ENCODE data around the gene COL6A5. TPM values are rescaled to one million over a fixed set of nuclear protein-coding genes. Genes with fewer than 3 reads are reported as not detected.

COL6A5 gene
- polyA plus RNA-seq, 1 experiment, result not detected

DNA sequence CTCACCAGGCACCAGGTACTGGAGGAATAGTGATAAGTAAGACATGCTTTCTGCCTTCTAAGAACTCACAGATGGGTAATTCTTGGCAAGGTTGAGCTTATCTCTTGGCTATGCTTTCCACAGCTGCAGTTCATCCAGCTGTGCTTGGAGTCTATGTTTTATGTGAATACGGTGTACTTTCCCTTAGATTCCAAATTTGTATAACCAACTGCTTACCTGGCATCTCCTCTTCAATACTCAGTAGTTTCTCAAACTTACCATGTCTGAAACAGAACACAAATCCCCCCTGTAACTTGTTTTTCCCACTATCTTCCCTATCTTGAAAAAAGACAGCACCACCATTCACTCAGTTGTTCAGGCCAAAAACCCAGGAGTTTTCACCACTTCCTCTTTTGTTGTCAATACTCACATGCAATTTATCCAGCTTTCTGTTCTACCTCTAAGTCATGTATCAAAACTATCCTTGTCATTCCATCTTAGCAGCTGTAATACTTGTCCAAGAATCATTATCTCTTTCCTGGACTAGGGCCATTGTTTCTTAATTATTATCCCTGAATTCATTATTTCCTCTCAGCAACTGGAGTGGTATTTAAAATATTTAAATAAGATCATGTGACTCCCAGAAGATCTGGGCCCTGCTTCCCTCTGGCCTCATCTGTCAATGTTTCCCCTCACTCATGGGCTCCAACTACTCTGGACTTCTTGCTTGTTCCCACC lies 32.6 kb downstream of the COL6A5 start:
- no peak overlapping the region for H3K4me3 ChIP-seq (ENCODE audit: low read depth, low read length)
- no peaks in the 10 kb centered on the region for H3K36me3 ChIP-seq (ENCODE audit: control insufficient read depth, insufficient read depth, low read length)
- CTCF ChIA-PET, result no interaction called here
- DNase-seq (ENCODE audit: low read depth), result no peak
- no peaks in the 10 kb centered on the region for H3K27me3 ChIP-seq (ENCODE audit: control insufficient read depth, insufficient read depth, low read length)
- no peak for TF ChIP-seq CTCF (IDR thresholded peaks at IDR 0.05; ENCODE audit: insufficient read depth, low read depth, low read length)
- POLR2A ChIA-PET, result no interaction called here

DNA sequence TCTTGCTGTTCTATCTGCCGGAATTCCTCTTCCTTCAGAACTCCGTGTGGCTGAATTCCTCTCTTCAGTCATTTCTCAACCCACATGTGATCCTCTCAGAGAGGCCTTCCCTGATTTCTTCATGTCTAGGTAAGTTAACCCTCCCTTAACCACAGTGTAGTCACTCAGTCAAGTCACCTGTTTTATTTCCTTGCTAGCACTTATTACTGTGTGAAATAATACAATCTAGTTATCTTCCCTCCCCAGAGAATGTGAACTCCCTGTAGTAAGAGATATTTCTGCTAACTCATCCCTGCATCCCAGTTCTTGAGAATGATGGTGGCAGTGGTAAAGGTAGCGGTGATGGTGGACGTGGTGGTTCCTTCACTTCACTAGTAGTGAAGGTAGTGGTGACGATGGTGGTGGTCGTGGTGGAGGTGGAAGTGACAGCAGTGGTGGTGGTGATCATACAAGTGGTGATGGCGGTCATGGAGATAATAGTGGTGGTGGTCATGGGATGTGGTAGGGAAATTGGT lies 33.3 kb downstream of the COL6A5 start:
- DNase-seq (ENCODE audit: low read depth), result no peak
- no peak overlapping the region for H3K4me3 ChIP-seq (ENCODE audit: low read depth, low read length)
- no peaks in the 10 kb centered on the region for H3K27me3 ChIP-seq (ENCODE audit: control insufficient read depth, insufficient read depth, low read length)
- ChIA-PET CTCF (no interaction called here), POLR2A (no interaction called here)
- H3K36me3 ChIP-seq (ENCODE audit: control insufficient read depth, insufficient read depth, low read length), result no peaks in the 10 kb centered on the region
- TF ChIP-seq CTCF (IDR thresholded peaks at IDR 0.05; ENCODE audit: insufficient read depth, low read depth, low read length), result no peak

DNA sequence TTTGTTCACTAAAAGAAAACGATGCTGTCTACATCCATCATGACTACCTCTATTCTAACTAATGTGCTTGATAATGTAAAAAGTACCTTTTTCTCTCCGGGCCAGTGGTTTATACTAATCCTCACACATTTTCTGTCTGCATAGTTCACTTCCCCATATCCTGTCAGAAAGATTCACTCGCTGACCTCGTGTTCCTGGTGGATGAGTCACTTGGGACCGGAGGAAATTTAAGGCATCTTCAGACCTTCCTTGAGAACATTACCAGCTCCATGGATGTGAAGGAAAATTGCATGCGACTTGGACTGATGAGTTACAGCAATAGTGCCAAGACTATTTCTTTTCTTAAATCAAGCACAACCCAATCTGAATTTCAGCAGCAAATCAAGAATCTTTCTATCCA lies 33.8 kb downstream of the COL6A5 start:
- POLR2A ChIA-PET, result no interaction called here
- no peak for DNase-seq (ENCODE audit: low read depth)
- H3K4me3 ChIP-seq (ENCODE audit: low read depth, low read length), result no peak overlapping the region
- no peaks in the 10 kb centered on the region for H3K36me3 ChIP-seq (ENCODE audit: control insufficient read depth, insufficient read depth, low read length)
- TF ChIP-seq CTCF (IDR thresholded peaks at IDR 0.05; ENCODE audit: insufficient read depth, low read depth, low read length), result no peak
- CTCF ChIA-PET, result no interaction called here
- no peaks in the 10 kb centered on the region for H3K27me3 ChIP-seq (ENCODE audit: control insufficient read depth, insufficient read depth, low read length)

DNA sequence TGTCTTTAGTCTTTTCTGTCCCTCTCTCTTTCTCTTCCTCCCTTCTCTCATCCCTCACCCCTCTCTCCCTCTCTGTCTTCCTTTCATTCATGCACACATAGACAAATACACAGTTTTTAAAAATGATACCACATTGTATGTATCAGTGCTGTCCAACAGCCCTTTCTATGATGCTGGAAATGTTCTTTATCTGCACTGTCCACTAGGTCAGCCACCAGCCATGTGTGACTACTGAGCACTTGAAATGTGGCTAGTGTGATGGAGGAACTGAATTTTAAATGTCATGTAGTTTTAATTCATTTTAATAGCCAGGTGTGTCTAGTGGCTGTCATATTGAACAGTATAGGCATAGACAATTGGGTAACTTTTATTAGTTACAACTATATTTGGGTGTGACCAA lies 34.9 kb downstream of the COL6A5 start:
- no peak overlapping the region for H3K4me3 ChIP-seq (ENCODE audit: low read depth, low read length)
- TF ChIP-seq CTCF (IDR thresholded peaks at IDR 0.05; ENCODE audit: insufficient read depth, low read depth, low read length), result no peak
- CTCF ChIA-PET, result no interaction called here
- no peaks in the 10 kb centered on the region for H3K36me3 ChIP-seq (ENCODE audit: control insufficient read depth, insufficient read depth, low read length)
- no peak for DNase-seq (ENCODE audit: low read depth)
- POLR2A ChIA-PET, result no interaction called here
- no peaks in the 10 kb centered on the region for H3K27me3 ChIP-seq (ENCODE audit: control insufficient read depth, insufficient read depth, low read length)

DNA sequence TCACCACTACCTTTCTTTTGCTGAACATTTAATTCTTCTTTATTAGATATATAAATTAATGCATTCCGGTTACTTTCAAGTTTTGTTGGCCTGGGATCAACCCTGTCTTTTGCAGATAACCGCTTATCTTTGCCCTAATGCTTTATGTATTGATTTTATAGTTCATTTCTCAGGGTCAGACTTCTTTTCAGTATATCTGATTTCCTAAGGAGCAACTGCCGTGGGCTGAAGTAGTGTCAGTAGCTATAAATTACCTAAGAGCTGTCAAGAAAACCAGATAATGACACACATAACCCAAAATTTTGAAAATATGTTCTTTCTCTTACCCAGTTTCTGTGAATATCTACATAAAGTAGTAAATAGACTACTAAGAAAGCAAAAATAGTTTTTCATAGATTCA lies 38.0 kb downstream of the COL6A5 start:
- ChIA-PET CTCF (no interaction called here), POLR2A (no interaction called here)
- Histone ChIP-seq H3K4me3 (ENCODE audit: low read depth, low read length) (no peak overlapping the region), H3K27me3 (ENCODE audit: control insufficient read depth, insufficient read depth, low read length) (no peaks in the 10 kb centered on the region), H3K36me3 (ENCODE audit: control insufficient read depth, insufficient read depth, low read length) (no peaks in the 10 kb centered on the region)
- no peak for TF ChIP-seq CTCF (IDR thresholded peaks at IDR 0.05; ENCODE audit: insufficient read depth, low read depth, low read length)
- no peak for DNase-seq (ENCODE audit: low read depth)
